GM23338 (cell line): ENCODE data around the gene GNAZ.

Experiments
- CREB1 ChIP-seq: fragments of 250-450 bp; sonication (Bioruptor Pico); IDR thresholded peaks from 2 replicates; pipeline ENCODE4 v1.5.0; 2020; ENCODE audit warnings: low read depth, mild to moderate bottlenecking, moderate library complexity
- EZH2 ChIP-seq: fragments of 200-600 bp; sonication (generic); IDR thresholded peaks from one replicate; pipeline ENCODE4 v1.8.0; 2017; ENCODE audit warnings: antibody characterized with exemption, mild to moderate bottlenecking, low read depth; ENCODE audit not compliant: unreplicated experiment
- EZH2phosphoT487 ChIP-seq: fragments of 200-600 bp; sonication (generic); IDR thresholded peaks from one replicate; pipeline ENCODE4 v1.8.1; 2018; ENCODE audit warnings: antibody characterized with exemption; ENCODE audit not compliant: unreplicated experiment
- NANOG ChIP-seq: IDR thresholded peaks from 2 replicates; pipeline ENCODE4 v1.6.1; 2016; ENCODE audit warnings: antibody characterized with exemption, borderline replicate concordance
- POLR2AphosphoS5 ChIP-seq: IDR thresholded peaks from 2 replicates; pipeline ENCODE4 v1.6.1; 2016; ENCODE audit warnings: antibody characterized with exemption, low read depth
- STAT1 ChIP-seq: IDR thresholded peaks from one replicate; pipeline ENCODE4 v1.6.1; 2016; ENCODE audit warnings: antibody characterized with exemption; ENCODE audit not compliant: unreplicated experiment
- ZNF331 ChIP-seq: fragments of 250-450 bp; sonication (Bioruptor Pico); IDR thresholded peaks from 2 replicates; pipeline ENCODE4 v1.5.0; 2020; ENCODE audit warnings: low read depth, mild to moderate bottlenecking, moderate library complexity
- TF ChIP-seq, protein P1 (sequence below), 2 experiments: fragments of 200-600 bp in 1 of 2; sonication (generic) in 1 of 2; conservative IDR thresholded peaks; 2 replicates each; pipeline versions ENCODE4 v1.5.1 to v1.6.1; 2016 to 2017; ENCODE audit warnings: antibody characterized with exemption in 2 of 2, low read depth in 2 of 2, mild to moderate bottlenecking in 2 of 2, moderate library complexity in 1 of 2
- TF ChIP-seq, protein P2 (sequence below): IDR thresholded peaks from 2 replicates; pipeline ENCODE4 v1.6.1; 2016; ENCODE audit warnings: antibody characterized with exemption
- TF ChIP-seq, protein P3 (sequence below): IDR thresholded peaks from one replicate; pipeline ENCODE4 v1.6.1; 2018; ENCODE audit warnings: antibody characterized with exemption; ENCODE audit not compliant: unreplicated experiment
- TF ChIP-seq, protein P4 (sequence below): fragments of 250-450 bp; sonication (Bioruptor Pico); IDR thresholded peaks from 2 replicates; pipeline ENCODE4 v1.5.0; 2020; ENCODE audit warnings: mild to moderate bottlenecking, moderate library complexity

DNA sequence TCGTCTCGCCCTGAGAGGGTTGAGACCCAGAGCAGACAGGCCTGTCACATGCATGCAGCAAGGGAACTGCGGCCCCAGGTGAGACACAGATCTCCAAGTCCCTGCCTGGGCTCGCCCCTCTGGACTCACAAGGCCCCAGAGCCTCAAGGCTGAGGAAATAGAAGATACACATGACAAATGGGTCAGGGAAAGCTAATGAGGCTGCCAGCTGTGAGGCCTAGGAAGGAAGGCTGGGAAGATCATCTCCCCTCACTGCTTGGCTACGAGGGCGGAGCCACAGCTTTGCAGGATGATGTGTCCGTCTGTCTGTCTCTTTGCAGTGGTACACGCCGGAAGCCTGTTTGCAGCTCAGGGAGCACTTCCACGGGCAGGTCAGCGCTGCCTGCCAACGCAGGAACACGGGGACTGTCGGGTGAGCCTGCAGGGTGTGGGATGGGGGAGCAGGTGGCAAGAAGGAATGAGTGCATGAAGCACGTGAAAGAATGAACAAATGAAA is 79.5 kb downstream of the GNAZ start:
- TF ChIP-seq, protein P1, sequence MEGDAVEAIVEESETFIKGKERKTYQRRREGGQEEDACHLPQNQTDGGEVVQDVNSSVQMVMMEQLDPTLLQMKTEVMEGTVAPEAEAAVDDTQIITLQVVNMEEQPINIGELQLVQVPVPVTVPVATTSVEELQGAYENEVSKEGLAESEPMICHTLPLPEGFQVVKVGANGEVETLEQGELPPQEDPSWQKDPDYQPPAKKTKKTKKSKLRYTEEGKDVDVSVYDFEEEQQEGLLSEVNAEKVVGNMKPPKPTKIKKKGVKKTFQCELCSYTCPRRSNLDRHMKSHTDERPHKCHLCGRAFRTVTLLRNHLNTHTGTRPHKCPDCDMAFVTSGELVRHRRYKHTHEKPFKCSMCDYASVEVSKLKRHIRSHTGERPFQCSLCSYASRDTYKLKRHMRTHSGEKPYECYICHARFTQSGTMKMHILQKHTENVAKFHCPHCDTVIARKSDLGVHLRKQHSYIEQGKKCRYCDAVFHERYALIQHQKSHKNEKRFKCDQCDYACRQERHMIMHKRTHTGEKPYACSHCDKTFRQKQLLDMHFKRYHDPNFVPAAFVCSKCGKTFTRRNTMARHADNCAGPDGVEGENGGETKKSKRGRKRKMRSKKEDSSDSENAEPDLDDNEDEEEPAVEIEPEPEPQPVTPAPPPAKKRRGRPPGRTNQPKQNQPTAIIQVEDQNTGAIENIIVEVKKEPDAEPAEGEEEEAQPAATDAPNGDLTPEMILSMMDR (conservative IDR thresholded peaks at IDR 0.05; ENCODE audit: low read depth in 2 of 2) = no peak
- TF ChIP-seq CREB1 (CRISPR knock-in tag) = no peak
- TF ChIP-seq POLR2AphosphoS5 = no peak
- TF ChIP-seq EZH2 = no peak
- no peak for TF ChIP-seq EZH2phosphoT487
- TF ChIP-seq NANOG = no peak
- TF ChIP-seq, protein P2, sequence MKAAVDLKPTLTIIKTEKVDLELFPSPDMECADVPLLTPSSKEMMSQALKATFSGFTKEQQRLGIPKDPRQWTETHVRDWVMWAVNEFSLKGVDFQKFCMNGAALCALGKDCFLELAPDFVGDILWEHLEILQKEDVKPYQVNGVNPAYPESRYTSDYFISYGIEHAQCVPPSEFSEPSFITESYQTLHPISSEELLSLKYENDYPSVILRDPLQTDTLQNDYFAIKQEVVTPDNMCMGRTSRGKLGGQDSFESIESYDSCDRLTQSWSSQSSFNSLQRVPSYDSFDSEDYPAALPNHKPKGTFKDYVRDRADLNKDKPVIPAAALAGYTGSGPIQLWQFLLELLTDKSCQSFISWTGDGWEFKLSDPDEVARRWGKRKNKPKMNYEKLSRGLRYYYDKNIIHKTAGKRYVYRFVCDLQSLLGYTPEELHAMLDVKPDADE = no peak
- TF ChIP-seq STAT1 = no peak
- TF ChIP-seq, protein P3, sequence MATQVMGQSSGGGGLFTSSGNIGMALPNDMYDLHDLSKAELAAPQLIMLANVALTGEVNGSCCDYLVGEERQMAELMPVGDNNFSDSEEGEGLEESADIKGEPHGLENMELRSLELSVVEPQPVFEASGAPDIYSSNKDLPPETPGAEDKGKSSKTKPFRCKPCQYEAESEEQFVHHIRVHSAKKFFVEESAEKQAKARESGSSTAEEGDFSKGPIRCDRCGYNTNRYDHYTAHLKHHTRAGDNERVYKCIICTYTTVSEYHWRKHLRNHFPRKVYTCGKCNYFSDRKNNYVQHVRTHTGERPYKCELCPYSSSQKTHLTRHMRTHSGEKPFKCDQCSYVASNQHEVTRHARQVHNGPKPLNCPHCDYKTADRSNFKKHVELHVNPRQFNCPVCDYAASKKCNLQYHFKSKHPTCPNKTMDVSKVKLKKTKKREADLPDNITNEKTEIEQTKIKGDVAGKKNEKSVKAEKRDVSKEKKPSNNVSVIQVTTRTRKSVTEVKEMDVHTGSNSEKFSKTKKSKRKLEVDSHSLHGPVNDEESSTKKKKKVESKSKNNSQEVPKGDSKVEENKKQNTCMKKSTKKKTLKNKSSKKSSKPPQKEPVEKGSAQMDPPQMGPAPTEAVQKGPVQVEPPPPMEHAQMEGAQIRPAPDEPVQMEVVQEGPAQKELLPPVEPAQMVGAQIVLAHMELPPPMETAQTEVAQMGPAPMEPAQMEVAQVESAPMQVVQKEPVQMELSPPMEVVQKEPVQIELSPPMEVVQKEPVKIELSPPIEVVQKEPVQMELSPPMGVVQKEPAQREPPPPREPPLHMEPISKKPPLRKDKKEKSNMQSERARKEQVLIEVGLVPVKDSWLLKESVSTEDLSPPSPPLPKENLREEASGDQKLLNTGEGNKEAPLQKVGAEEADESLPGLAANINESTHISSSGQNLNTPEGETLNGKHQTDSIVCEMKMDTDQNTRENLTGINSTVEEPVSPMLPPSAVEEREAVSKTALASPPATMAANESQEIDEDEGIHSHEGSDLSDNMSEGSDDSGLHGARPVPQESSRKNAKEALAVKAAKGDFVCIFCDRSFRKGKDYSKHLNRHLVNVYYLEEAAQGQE = no peak
- TF ChIP-seq ZNF331 (CRISPR knock-in tag) = no peak
- TF ChIP-seq, protein P4, sequence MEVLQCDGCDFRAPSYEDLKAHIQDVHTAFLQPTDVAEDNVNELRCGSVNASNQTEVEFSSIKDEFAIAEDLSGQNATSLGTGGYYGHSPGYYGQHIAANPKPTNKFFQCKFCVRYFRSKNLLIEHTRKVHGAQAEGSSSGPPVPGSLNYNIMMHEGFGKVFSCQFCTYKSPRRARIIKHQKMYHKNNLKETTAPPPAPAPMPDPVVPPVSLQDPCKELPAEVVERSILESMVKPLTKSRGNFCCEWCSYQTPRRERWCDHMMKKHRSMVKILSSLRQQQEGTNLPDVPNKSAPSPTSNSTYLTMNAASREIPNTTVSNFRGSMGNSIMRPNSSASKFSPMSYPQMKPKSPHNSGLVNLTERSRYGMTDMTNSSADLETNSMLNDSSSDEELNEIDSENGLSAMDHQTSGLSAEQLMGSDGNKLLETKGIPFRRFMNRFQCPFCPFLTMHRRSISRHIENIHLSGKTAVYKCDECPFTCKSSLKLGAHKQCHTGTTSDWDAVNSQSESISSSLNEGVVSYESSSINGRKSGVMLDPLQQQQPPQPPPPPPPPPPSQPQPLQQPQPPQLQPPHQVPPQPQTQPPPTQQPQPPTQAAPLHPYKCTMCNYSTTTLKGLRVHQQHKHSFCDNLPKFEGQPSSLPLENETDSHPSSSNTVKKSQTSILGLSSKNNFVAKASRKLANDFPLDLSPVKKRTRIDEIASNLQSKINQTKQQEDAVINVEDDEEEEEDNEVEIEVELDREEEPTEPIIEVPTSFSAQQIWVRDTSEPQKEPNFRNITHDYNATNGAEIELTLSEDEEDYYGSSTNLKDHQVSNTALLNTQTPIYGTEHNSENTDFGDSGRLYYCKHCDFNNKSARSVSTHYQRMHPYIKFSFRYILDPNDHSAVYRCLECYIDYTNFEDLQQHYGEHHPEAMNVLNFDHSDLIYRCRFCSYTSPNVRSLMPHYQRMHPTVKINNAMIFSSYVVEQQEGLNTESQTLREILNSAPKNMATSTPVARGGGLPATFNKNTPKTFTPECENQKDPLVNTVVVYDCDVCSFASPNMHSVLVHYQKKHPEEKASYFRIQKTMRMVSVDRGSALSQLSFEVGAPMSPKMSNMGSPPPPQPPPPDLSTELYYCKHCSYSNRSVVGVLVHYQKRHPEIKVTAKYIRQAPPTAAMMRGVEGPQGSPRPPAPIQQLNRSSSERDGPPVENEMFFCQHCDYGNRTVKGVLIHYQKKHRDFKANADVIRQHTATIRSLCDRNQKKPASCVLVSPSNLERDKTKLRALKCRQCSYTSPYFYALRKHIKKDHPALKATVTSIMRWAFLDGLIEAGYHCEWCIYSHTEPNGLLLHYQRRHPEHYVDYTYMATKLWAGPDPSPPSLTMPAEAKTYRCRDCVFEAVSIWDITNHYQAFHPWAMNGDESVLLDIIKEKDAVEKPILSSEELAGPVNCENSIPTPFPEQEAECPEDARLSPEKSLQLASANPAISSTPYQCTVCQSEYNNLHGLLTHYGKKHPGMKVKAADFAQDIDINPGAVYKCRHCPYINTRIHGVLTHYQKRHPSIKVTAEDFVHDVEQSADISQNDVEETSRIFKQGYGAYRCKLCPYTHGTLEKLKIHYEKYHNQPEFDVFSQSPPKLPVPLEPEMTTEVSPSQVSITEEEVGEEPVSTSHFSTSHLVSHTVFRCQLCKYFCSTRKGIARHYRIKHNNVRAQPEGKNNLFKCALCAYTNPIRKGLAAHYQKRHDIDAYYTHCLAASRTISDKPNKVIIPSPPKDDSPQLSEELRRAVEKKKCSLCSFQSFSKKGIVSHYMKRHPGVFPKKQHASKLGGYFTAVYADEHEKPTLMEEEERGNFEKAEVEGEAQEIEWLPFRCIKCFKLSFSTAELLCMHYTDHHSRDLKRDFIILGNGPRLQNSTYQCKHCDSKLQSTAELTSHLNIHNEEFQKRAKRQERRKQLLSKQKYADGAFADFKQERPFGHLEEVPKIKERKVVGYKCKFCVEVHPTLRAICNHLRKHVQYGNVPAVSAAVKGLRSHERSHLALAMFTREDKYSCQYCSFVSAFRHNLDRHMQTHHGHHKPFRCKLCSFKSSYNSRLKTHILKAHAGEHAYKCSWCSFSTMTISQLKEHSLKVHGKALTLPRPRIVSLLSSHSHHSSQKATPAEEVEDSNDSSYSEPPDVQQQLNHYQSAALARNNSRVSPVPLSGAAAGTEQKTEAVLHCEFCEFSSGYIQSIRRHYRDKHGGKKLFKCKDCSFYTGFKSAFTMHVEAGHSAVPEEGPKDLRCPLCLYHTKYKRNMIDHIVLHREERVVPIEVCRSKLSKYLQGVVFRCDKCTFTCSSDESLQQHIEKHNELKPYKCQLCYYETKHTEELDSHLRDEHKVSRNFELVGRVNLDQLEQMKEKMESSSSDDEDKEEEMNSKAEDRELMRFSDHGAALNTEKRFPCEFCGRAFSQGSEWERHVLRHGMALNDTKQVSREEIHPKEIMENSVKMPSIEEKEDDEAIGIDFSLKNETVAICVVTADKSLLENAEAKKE (CRISPR knock-in tag) = no peak
